HG02623 (cell line): ENCODE results near the gene PRM3.
"Not testable (repeated sequence)": the region's sequence is repeated elsewhere in the genome, so short reads cannot be mapped to it uniquely, and the experiment has no call there.

Experiments used
- ATAC-seq: cut with Tn5 transposase; IDR thresholded peaks from one replicate; pipeline ENCODE4 v1.9.1; 2021; ENCODE audit warnings: moderate library complexity; ENCODE audit not compliant: unreplicated experiment

PRM3 gene

DNA sequence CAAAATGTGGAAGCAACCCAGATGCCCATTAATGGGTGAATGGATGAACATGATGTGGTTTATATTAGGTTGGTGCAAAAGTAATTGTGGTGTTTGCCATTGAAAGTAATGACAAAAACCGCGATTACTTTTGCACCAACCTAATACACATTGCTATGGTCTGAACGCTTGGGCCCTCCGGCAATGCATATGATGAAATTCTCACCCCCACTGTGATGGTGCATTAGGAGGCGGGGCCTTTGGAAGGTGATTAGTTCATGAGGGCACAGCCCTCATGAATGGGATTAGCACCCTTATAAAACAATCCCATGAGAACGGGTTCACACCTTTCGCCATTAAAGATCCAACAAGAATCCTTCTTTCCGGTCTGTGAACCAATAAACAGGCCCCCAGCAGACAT is 33.0 kb upstream of the PRM3 start:
- no peak for ATAC-seq

- ATAC-seq = no peak
Observed at GRCh38 chr16:11303405-11304138, 30.1 kb upstream of the PRM3 start.

GRCh38 chr16:11302977-11303376 is 29.5 kb upstream of the PRM3 start:
- ATAC-seq = no peak

DNA sequence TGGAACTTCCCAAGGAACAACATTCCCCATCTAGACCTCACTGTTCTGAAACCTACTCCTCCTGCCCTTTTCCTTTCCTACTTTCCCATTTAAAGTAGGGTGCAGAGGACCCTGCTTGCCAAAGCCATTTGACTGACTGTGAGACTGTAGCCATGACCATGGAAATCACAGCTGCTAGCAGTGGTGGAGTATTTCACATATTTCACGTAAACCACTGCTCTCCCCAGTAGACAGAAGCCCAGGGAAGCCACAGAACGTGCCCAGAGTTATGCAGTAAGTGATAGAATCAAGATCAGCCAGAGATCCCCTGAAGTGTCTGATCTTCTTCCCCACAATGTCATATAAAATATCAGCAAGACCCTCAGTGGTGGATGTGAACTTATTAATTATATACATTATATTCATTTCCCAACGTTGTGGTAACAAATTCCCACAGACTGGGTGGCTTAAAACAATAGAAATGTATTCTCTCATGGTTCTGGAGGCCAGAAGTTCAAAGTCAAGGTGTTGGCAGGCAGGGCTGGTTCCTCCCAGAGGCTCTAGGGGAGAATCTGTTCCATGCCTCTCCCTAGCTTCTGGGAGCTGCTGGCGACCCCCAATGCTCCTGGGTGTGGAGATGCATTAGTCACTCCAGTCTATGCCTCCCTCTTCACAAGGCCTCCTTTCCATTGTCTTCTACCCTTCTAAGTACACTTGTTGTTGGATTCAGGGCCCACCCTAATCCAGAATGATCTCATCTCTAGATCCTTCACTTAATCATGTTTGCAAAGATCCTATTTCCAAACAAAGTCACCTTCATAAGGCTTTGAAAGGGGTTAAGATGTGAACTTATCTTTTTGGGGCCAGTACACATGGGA is 28.4 kb upstream of the PRM3 start:
- ATAC-seq = no peak

- no peak for ATAC-seq
Observed at GRCh38 chr16:11300560-11300892, 27.1 kb upstream of the PRM3 start.

DNA sequence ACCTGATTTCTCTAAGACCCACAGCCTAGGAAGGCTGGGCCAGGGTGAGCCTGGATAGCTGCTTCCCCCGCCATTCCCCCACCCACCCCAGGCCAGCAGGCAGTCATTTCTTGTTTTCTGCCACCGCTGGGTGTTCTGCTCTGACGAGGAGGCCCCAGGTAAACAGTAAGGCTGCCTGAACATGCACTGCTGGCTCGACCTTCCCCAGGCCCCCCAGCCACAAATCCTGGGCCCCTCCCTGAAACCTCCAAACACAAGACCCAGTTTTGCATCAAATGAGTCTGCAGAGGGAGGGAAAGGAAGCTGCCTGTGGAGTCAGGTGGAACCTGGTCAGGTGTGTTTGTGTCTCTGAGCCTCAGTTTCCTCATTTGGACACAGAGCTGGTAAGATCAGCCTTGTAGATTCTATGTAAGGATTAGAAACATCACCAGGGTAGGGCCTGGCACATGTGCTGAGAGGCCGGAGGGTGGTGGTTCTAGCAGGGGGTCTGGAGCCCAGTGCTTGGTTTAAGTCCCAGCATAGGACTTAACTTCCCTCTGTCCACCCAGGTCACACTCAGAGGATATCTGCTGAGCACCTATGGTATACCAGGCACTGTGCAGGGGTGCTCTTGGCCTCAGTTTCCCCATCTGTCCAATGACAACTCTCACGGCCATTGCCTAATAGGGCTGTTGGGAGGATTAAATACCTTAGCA is 26.6 kb upstream of the PRM3 start:
- no peak for ATAC-seq

DNA sequence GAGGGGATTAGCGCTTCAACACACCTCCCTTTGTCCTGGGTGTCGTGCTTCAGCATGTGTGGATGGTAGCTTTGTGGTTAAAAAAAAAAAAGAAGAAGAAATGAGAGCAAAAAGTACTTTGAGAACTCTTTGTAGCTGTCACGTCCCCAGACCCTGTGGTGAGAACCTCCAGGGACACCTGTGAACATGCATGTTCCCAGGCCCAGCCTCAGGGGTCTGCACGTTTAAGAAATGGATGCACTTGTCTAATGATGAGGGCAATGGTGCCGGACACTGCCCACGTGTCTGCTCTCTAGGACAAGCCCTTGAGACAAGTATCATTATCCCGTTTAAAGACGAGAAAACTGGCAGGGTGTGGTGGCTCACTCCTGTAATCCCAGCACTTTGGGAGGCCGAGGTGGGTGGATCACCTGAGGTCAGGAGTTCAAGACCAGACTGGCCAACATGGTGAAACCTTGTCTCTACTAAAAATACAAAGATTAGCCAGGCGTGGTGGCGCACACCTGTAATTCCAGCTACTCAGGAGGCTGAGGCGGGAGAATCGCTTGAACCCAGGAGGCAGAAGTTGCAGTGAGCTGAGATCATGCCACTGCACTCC is 25.6 kb upstream of the PRM3 start:
- not testable (repeated sequence) for ATAC-seq

DNA sequence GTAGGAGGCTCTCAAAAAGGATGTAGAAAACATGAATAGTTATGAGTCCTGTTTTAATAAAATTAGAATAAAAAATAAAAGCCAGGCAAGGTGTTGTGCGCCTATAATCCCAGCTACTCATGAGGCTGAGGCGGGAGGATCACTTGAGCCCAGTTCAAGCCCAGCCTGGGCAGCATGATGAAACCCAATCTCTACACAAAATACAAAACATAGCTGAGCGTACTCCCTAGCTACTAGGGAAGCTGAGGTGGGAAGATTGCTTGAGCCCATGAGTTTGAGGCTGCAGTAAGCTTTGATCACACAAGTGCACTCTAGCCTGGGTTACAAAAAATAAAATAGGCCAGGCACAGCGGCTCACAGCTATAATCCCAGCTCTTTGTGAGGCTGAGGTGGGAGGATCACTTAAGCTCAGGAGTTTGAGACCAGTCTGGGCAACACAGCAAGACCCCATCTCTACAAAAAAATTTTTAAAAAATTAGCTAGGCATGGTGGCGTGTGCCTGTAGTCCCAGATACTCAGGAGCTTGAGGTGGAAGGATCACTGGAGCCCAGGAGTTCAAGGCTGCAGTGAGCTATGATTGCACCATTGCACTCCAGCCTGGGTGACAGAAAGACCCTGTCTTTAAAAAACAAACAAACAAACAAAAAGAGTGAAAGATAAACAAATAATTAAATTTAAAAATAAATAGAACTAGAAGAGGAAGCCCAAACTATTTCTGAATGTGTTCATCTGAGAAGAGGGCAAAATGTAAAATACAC is 24.9 kb upstream of the PRM3 start:
- ATAC-seq = no peak

DNA sequence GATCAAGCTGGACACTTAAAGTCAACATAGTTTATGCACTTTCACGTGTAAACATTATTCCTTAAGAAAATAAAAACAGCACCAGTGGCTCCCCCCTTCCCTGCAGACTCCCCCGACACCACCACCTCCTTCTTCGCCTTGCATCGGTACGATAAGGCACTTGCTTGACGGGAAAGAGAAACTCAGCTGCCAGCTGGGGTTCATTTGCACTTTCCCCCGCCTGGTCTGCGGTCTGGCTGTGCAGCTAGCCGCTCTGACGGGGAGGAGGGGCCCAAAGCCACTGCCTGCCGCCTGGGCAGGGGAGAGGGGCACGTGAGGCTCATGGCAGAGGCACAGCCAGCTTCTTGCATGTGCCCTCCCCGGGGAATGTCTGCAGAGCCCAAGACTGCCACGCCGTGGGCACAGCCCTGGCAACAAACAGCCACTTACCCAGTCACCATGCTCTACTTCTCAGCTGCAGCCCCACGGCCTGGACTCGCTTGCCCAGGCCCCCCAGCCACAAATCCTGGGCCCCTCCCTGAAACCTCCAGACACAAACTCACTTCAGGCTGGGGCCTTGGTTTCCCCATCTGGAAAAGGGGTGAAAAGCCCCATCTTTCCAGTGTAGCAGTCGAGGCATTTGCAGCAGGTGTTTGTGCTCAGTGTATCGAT is 24.2 kb upstream of the PRM3 start:
- ATAC-seq = peak; percentile 67

DNA sequence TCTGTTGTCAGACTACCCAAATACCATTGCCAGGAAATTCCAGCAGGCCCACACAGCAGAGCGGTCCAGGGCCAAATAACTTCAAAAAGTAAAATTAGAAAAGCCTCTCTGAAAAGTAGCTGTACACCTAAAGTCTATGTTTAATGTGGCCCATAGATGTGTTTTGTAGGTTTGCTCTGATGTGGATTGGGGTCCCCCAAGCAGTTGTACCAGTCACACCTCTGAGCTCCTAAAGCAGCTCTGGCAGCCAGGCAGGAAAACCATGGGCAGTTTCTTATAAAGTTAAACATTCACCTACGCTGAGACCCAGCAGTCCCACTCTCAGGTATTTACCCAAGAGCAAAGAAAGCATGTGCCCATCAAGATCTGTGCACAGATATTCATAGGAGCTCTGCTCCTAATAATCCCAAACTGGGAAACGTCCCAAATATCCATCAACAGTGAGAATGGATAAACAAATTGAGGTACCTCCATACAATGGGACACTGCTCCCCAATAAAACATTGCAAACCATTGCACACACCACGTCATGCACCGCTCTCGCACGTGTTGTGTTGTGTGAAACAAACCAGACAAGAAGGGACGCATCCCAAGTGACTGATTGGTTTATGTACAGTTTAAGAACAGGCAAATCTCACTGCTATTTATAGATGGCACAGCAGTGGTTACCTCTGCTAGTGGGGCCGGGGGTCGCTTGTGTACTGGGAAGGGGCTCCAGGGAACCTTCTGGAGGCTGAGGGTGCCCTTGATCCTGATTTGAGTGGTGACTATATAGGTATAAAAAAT is 23.5 kb upstream of the PRM3 start:
- ATAC-seq = no peak

DNA sequence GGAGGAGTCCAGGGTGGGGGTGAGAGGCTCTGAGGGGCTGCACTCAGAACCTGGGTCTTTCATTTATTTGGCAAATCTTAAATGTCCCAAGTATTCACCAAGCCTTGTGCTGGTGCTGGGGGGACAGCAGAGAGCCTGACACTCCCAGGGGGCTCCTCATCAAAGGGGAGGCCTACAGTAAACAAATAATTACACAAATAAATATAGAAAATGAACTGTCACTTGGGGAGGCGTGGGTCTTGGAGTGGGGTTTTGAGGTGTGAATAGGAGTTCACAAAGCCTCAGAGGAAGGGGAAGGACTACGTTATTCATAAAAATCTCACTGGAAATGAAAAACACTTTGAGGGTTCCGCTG is 22.9 kb upstream of the PRM3 start:
- ATAC-seq = no peak

DNA sequence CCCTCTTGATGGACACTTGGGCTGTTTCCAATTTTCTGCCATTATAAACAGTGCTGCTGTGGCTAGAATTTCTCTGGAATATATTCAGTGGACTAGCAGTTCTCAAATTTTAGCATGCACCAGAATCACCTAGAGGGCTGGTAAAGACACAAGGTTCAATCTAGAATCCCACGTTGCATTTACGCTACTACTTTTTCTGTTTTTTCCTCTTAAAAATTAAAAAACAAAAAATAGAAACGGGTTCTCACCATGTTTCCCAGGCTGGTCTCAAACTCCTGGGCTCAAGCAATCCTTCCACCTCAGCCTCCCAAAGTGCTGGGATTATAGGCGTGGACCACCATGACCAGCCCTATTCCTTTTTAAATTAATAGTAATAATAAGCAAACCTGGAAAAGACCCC is 22.2 kb upstream of the PRM3 start:
- no peak for ATAC-seq

DNA sequence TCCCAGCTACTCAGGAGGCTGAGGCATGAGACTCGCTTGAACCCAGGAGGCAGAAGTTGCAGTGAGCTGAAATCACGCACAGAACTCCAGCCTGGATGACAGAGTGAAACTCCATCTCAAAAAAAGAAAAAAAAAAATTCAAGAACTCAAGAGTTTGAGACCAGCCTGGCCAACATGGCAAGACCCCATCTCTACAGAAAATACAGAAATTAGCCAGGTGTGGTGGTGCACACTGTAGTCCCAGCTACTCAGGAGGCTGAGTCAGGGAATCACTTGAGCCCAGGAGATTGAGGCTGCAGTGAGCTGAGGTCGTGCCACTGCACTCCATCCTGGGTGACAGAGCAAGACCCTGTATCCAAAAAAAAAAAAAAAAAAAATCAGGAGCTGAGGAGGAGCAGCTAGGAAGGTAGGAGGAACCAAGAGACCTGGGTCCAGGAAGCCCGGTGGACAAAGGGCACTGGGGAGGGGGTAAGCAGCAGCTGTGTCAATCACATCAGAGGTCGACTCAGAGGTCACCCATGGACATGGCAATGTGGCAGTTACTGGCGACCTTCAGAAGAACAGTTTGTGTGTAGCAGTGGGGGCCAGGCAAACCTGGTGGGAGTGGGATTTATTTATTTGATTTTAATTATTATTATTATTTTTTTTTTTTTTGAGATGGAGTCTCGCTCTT is 18.8 kb upstream of the PRM3 start:
- no peak for ATAC-seq

- ATAC-seq = no peak
Observed at GRCh38 chr16:11291091-11291703, 17.8 kb upstream of the PRM3 start.

DNA sequence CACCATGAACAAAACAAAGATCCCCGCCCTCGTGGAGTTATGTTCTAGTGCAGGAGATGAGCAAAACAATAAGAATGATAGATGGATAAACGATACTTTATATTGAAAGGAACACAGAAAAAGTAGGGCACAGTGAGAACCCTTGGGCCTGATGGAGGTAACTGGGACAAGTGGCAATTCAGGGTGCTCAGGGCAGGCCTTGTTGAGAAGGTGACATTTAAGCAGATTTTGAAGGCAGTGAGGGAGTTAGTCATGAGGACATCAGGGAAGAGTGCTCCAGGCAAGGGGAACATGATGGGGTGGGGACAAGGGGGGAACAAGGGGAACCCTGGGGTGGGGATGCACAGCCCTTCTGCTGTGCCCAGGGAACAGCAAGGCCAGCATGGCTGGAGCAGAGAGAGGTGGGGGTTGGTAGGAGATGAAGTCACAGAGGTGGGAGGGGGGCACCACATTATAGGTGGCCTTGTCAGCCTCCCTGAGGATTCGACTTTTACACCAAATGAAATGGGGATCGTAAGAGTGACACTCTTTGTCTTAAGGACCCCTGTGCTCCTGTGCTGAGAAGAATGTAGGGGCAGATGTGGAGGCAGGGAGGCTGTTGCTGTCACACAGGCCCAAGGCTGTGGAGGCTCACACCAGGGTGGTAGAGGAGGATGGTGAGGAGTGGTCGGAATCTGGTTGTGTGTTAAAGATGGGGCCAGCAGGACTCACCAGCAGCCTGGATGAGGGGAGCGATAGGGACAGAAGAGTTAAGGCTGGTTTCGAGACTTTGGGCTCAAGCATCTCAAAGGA is 16.9 kb upstream of the PRM3 start:
- ATAC-seq = no peak

DNA sequence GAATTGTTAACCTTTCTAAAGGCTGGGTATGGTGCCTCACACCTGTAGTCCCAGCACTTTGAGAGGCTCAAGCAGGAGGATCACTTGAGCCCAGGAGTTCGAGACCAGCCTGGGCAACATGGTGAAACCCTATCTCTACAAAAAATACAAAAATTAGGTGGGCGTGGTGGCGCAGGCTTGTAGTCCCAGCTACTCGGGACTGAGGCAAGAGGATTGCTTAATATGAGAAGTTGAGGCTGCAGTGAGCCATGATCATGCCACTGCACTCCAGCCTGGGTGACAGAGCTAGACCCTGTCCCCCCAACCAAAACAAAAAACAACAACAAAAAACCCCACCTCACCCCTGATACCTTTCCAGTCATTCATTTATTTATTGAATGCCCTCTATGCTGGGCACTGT is 16.3 kb upstream of the PRM3 start:
- ATAC-seq = not testable (repeated sequence)

GRCh38 chr16:11289202-11289601 is 15.8 kb upstream of the PRM3 start:
- no peak for ATAC-seq

- ATAC-seq = no peak
Observed at GRCh38 chr16:11285842-11286241, 12.4 kb upstream of the PRM3 start.
